HG03575 (cell line): ENCODE data around the gene UNC13C.
"Not testable (repeated sequence)": the region's sequence is repeated elsewhere in the genome, so short reads cannot be mapped to it uniquely, and the experiment has no call there.

Experiments
- ATAC-seq: cut with Tn5 transposase; IDR thresholded peaks from one replicate; pipeline ENCODE4 v1.9.1; 2021; ENCODE audit not compliant: unreplicated experiment, insufficient number of reproducible peaks, low FRiP score; ENCODE audit errors: extremely low read depth

Gene UNC13C

DNA sequence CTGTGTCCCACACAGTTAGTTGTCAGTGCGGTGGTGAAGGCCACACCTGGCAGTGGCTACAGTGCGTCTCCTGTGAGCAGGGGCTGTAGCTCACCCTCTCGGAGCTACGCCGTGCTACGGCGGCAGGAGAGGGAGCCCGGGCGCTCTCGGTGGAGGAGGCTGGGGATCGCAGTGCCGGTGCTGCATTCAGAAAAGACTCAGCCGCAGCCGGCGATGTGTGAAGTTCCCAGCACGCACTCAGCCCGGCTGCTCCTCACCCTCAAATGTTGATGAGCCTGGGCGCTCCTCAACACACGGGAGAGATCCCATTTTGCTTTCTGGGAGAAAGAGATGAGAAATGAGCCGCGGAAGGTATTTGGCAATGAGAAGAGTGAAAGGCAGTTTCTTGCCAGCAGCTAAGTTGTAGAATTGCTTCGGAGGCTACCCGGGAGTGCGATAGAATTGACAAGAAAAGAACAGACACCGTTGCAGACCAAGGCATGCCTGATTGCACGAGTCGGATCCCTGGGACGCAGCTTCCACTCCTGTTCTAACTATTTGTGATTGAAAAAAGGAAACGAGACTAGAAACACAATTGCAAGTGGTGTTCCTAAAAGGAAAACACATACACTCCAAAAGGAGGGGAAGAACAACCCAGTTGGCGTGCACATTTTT is at the start of gene UNC13C:
Gene UNC13C, plus strand, starts transcription at position 189 of the 654 bp plus-strand sequence. CDS start 34,463 bp downstream, outside the sequence.
- ATAC-seq: no peak

GRCh38 chr15:53936137-53936536 is 42.1 kb upstream of the UNC13C start:
- no peak for ATAC-seq

DNA sequence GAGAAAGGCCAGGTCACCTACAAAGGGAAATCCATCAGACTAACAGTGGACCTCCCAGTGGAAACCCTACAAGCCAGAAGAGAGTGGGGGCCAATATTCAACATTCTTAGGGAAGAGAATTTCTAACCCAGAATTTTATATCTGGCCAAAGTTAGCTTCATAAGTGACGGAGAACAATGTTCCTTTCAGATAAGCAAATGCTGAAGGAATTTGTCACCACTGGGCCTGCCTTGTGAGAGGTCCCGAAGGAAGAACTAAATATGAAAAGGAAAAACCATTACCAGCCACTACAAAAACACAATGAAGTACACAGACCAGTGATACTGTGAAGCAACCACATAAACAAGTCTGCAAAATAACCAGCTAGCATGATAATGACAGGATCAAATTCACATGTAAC is 40.6 kb upstream of the UNC13C start:
- ATAC-seq: not testable (repeated sequence)

DNA sequence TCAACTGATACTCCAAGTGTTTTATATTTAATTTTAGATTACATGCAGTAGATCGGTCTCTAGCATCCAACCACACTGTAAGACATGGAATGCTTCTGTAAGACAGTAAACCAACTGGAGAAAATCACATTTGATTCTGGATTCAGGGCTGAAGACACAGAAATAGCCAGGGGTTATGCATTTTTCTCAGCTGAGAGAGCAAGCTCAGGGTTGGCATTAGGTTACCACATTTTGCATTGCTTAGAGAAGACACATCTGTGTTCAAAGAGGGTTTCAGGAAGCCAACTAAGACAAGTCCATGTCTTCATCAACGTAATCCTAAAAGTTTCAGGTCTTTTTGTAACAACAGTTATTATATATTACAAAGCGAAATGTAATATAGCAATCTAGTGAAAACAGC is 27.7 kb upstream of the UNC13C start:
- ATAC-seq: no peak

DNA sequence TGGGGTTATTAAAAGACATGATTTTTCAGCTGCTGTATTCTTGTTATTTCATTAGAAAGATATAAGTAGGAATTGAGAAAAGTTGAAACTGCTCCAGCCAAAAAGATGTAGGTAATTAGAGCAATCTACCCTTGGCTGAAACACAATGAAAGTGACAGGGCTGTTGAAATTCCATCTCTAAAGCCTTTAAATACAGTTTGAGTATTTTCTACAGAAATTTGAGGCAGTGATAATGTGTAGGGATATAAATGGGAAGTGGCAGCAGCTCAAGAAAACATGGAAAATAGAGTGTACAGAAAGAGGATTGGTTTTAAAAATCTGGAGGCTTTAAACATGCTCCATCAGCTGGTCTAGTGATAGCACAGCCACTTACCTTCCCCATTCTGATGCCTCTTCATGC is 22.8 kb upstream of the UNC13C start:
- ATAC-seq: no peak

- ATAC-seq: no peak
These were observed 15.3 kb upstream of the UNC13C start for GRCh38 chr15:53962646-53963561.

GRCh38 chr15:53963801-53964200 is 14.4 kb upstream of the UNC13C start:
- no peak for ATAC-seq

GRCh38 chr15:53974121-53974520 is 4.1 kb upstream of the UNC13C start:
- ATAC-seq: no peak

DNA sequence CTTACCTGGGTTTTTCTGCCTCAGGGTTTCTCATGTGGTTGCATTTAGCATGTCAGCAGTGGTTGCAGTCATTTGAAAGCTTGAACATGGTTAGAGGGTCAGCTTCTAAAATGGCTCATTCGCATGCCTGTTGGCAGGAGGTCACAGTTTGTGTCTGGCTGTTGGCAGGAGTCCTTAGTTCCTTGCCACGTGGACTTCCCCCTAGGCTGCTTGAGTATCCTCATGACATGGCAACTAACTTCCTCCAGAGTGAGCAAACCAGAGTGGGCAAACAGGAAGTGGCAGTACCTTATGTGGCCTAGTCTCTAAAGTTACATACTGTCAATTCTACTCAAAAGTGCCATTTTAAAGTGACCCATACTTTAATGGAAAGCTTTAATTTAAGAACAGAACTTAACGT is 3.4 kb upstream of the UNC13C start:
- ATAC-seq: no peak

DNA sequence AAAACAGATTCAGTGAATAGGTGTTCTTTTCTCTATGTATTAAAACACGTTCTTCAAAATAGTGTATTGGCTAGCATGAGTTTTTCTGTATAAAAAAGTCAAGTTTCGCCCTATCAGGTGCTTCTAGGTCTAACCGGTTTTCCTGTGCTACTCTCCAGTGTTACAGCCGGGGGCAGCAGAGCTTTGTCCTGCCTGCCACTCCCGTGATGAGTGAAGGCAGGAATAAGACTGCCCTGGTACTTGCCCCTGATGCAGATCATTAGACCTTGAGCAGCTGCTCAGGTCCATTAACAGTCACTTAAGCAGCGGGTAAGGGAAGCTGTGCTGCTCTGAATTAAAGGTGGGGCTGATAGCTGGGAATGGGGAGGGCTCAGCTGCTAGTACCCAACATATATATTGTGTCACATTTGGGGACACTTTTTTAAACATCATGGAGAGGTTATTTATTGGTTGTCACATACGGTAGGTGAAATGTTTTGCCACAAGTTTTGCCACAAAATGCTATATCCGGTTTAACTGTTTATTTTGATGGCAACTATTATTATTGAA is 1.3 kb upstream of the UNC13C start:
- no peak for ATAC-seq

GRCh38 chr15:53979051-53979788 is 979 bp downstream of the UNC13C start:
- ATAC-seq: no peak

DNA sequence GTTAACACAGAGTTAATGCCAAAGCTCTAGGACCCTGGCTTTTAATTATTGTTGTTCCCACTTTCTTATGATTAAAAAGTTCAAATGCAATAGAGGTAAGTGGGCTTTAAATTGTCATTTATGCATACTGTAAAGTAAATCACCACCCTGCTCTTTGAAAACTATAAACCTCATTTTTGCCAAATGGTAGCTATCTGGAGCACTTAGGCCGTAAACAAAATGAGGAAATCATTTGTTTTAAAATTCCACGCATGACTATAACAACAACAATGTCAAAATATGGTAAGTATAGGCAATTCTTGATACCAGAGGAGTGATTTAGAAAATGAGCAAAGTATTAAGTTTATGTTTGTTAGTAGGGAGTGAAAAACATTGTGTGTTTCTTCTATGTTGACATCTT is 1.8 kb downstream of the UNC13C start:
- no peak for ATAC-seq

GRCh38 chr15:53982071-53982680 is 3.9 kb downstream of the UNC13C start:
- ATAC-seq: no peak

DNA sequence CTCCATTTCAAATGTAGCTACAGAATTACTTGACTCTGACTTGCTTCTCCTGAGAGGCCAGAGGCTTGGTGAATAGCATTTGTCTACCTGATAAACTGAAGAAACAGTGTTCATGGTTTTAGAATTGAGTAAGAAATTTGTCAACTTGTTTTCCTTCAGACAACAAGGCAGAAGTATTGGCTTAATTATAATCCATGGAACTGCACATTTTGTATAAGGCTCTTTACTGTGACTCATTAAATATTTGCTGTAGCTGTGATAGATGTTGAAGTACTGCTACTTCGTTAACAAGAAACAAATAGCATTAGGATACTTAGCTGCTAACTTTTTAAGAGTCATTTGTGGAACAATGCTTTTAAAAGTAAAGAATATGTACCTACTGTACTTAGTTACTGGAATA is 4.6 kb downstream of the UNC13C start:
- ATAC-seq: no peak

- ATAC-seq: no peak
These were observed 6.0 kb downstream of the UNC13C start for GRCh38 chr15:53984221-53984620.

- ATAC-seq: no peak
These were observed 7.3 kb downstream of the UNC13C start for GRCh38 chr15:53985562-53985961.

DNA sequence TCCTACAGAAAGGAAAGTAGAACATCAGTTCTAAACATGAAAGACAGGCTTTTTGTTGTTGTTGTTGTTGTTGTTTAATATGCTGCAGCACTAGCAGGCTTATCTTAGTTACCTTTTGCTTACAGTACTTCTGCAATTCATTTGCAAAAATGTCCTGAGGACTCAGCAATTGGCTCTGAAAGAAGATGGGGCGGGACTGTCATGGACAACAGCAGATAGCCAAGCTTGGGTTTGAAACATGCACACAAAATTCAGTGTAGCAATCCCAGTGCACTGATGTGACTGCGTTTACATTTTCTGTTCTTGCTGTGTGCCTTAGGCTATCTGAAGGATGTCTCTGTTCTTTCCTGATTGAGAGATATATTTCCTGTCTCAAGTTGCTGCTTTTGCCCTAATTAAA is 9.2 kb downstream of the UNC13C start:
- ATAC-seq: no peak

DNA sequence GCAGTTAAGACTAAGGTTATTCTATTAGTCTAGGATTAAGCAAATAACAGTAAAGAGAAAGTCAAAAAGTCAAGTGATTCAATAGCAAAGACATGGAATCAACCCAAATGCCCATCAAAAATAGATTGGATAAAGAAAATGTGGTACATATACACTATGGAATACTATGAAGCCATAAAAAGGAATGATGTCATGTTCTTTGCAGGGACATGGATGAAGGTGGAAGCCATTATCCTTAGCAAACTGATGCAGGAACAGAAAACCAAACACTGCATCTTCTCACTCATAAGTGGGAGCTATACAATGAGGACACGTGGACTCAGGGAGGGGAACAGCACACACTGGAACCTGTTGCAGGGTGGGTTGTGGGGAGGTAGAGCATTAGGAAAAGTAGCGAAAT is 29.0 kb downstream of the UNC13C start:
- ATAC-seq: no peak

- ATAC-seq: no peak
These were observed 33.4 kb downstream of the UNC13C start for GRCh38 chr15:54011656-54012055.
